ENCODE results near the gene EEF1AKMT2.

EEF1AKMT2 gene

GRCh38 chr10:124737221-124737620, 54.5 kb downstream of the EEF1AKMT2 start:
- no peak for DNase-seq (ENCODE audit: low read depth)

GRCh38 chr10:124736491-124737136, 55.1 kb downstream of the EEF1AKMT2 start:
- no peak for DNase-seq (ENCODE audit: low read depth)

- no peak for DNase-seq (ENCODE audit: low read depth)
Measured at GRCh38 chr10:124735491-124736286, 56.0 kb downstream of the EEF1AKMT2 start.

GRCh38 chr10:124734311-124735166, 57.1 kb downstream of the EEF1AKMT2 start:
- no peak for DNase-seq (ENCODE audit: low read depth)

- no peak for DNase-seq (ENCODE audit: low read depth)
Measured at GRCh38 chr10:124733571-124734245, 58.0 kb downstream of the EEF1AKMT2 start.

- no peak for DNase-seq (ENCODE audit: low read depth)
Measured at GRCh38 chr10:124732931-124733570, 58.6 kb downstream of the EEF1AKMT2 start.

GRCh38 chr10:124731551-124731950, 60.1 kb downstream of the EEF1AKMT2 start:
- no peak for DNase-seq (ENCODE audit: low read depth)

- DNase-seq (ENCODE audit: low read depth) = no peak
Measured at GRCh38 chr10:124730790-124731189, 60.9 kb downstream of the EEF1AKMT2 start.

- no peak for DNase-seq (ENCODE audit: low read depth)
Measured at GRCh38 chr10:124728830-124729661, 62.6 kb downstream of the EEF1AKMT2 start.

- no peak for DNase-seq (ENCODE audit: low read depth)
Measured at GRCh38 chr10:124728071-124728829, 63.4 kb downstream of the EEF1AKMT2 start.

- DNase-seq (ENCODE audit: low read depth) = no peak
Measured at GRCh38 chr10:124727361-124727960, 64.2 kb downstream of the EEF1AKMT2 start.

- no peak for DNase-seq (ENCODE audit: low read depth)
Measured at GRCh38 chr10:124725791-124726190, 65.9 kb downstream of the EEF1AKMT2 start.

GRCh38 chr10:124725171-124725631, 66.5 kb downstream of the EEF1AKMT2 start:
- no peak for DNase-seq (ENCODE audit: low read depth)

- no peak for DNase-seq (ENCODE audit: low read depth)
Measured at GRCh38 chr10:124724279-124725027, 67.2 kb downstream of the EEF1AKMT2 start.

GRCh38 chr10:124723826-124724225, 67.9 kb downstream of the EEF1AKMT2 start:
- DNase-seq (ENCODE audit: low read depth) = no peak

- no peak for DNase-seq (ENCODE audit: low read depth)
Measured at GRCh38 chr10:124722798-124723783, 68.6 kb downstream of the EEF1AKMT2 start.

- peak; percentile 62 for DNase-seq (ENCODE audit: low read depth)
Measured at GRCh38 chr10:124721330-124722045, 70.2 kb downstream of the EEF1AKMT2 start.
